H1 (cell line): Measurements from ENCODE around the gene CAPG. TPM values are rescaled to one million over a fixed set of nuclear protein-coding genes. Genes with fewer than 3 reads are reported as not detected.

Experiments
- CTCF ChIA-PET: fragments of 300-600 bp; sonication (Branson Sonifier 250); formaldehyde crosslinking; loops from one replicate; lab custom pipeline; 2021; ENCODE audit not compliant: partially characterized antibody; lab: Charles Lee
- POLR2A ChIA-PET: fragments of 300-600 bp; sonication (Branson Sonifier 250); formaldehyde crosslinking; loops from one replicate; lab custom pipeline; 2021; ENCODE audit warnings: inconsistent platforms; ENCODE audit not compliant: partially characterized antibody; lab: Charles Lee
- DNase-seq, 2 experiments: peaks; one replicate each; pipeline versions ENCODE4 v3.0.0 to v3.0.0-alpha.2; 2010 to 2022; ENCODE audit warnings: low spot score in 2 of 2, low read depth in 1 of 2, mixed read lengths in 1 of 2
- FAIRE-seq: peaks from 2 replicates; lab custom pipeline; 2011; peaks lifted over from hg19 to GRCh38; lab: Jason Lieb, UNC
- H2AFZ ChIP-seq: 2 replicates; pipeline ENCODE4 v1.8.1; 2012; ENCODE audit warnings: low read length, inconsistent platforms
- H2AK5ac ChIP-seq: 2 replicates; pipeline ENCODE4 v1.6.1; 2013; ENCODE audit warnings: low read depth, low read length
- H2BK120ac ChIP-seq: replicated peaks from 2 replicates; pipeline ENCODE3; 2013; ENCODE audit warnings: low read depth, low read length, inconsistent platforms
- H2BK12ac ChIP-seq: 2 replicates; pipeline ENCODE4 v1.6.1; 2013; ENCODE audit warnings: low read depth, low read length
- H2BK15ac ChIP-seq: 2 replicates; pipeline ENCODE4 v1.6.1; 2013; ENCODE audit warnings: low read length
- H2BK20ac ChIP-seq: 2 replicates; pipeline ENCODE4 v1.6.1; 2013; ENCODE audit warnings: low read length
- H2BK5ac ChIP-seq: 2 replicates; pipeline ENCODE4 v1.6.1; 2013; ENCODE audit warnings: low read depth, low read length
- H3K14ac ChIP-seq: 2 replicates; pipeline ENCODE4 v1.6.1; 2013; ENCODE audit warnings: inconsistent platforms; ENCODE audit not compliant: insufficient read length
- H3K18ac ChIP-seq: 2 replicates; pipeline ENCODE4 v1.6.1; 2013; ENCODE audit warnings: low read length; ENCODE audit errors: extremely low read depth
- H3K23ac ChIP-seq: 2 replicates; pipeline ENCODE4 v1.6.1; 2013; ENCODE audit warnings: inconsistent platforms; ENCODE audit not compliant: insufficient read length
- H3K23me2 ChIP-seq: 2 replicates; pipeline ENCODE4 v1.6.1; 2013; ENCODE audit warnings: low read depth, low read length
- H3K27ac ChIP-seq: 2 replicates; pipeline ENCODE4 v1.6.1; 2011; ENCODE audit warnings: low read depth, low read length, inconsistent platforms
- H3K27me3 ChIP-seq, 4 experiments: replicated peaks in 1 of 4; 1 replicate in 1 of 4; 2 replicates in 3 of 4; pipeline versions ENCODE4 v1.6.1 to v1.8.1; 2011 to 2013; ENCODE audit warnings: low read length in 3 of 4, mild to moderate bottlenecking in 3 of 4, inconsistent platforms in 2 of 4, mixed read lengths in 2 of 4, moderate library complexity in 1 of 4; ENCODE audit not compliant: control insufficient read depth in 3 of 4, insufficient read depth in 3 of 4; ENCODE audit errors: extremely low read depth in 1 of 4
- H3K36me3 ChIP-seq, 4 experiments: 2 replicates each; pipeline versions ENCODE4 v1.6.1 to v1.8.1; 2011 to 2013; ENCODE audit warnings: mild to moderate bottlenecking in 4 of 4, low read length in 3 of 4, moderate library complexity in 2 of 4, control low read depth in 1 of 4, inconsistent platforms in 1 of 4; ENCODE audit not compliant: insufficient read depth in 4 of 4, control insufficient read depth in 2 of 4
- H3K4ac ChIP-seq: replicated peaks from 2 replicates; pipeline ENCODE3; 2013; ENCODE audit warnings: low read length, low read depth, mixed read lengths, inconsistent platforms; ENCODE audit not compliant: insufficient read length
- H3K4me1 ChIP-seq, 4 experiments: replicated peaks in 1 of 4; 1 replicate in 1 of 4; 2 replicates in 3 of 4; pipeline versions ENCODE4 v1.6.1 to v1.8.1; 2011 to 2013; ENCODE audit warnings: low read length in 3 of 4, inconsistent platforms in 2 of 4, mixed read lengths in 1 of 4; ENCODE audit not compliant: insufficient read depth in 4 of 4, control insufficient read depth in 3 of 4
- H3K4me2 ChIP-seq, 2 experiments: 2 replicates each; pipeline versions ENCODE4 v1.6.1 to v1.8.1; 2011 to 2013; ENCODE audit warnings: low read depth in 2 of 2, low read length in 2 of 2, control low read depth in 1 of 2, inconsistent platforms in 1 of 2, mild to moderate bottlenecking in 1 of 2; ENCODE audit not compliant: insufficient read depth in 1 of 2
- H3K4me3 ChIP-seq, 4 experiments: fragments of 200-600, 300-600 bp in 1 of 4; sonication (generic), shearing (Covaris generic), sonication (Bioruptor Twin) in 1 of 4; 2 replicates each; pipeline versions ENCODE4 v1.5.1 to v1.8.1; 2011 to 2016; ENCODE audit warnings: low read length in 4 of 4, low read depth in 3 of 4, control low read depth in 2 of 4, inconsistent platforms in 2 of 4, mild to moderate bottlenecking in 2 of 4, mixed read lengths in 1 of 4, moderate library complexity in 1 of 4; ENCODE audit not compliant: insufficient read depth in 2 of 4; ENCODE audit errors: extremely low read depth in 1 of 4
- H3K56ac ChIP-seq: replicated peaks from 2 replicates; pipeline ENCODE3; 2013; ENCODE audit warnings: low read depth, mild to moderate bottlenecking, mixed read lengths, low read length, inconsistent platforms; ENCODE audit not compliant: insufficient read length
- H3K79me1 ChIP-seq: 2 replicates; pipeline ENCODE4 v1.6.1; 2013; ENCODE audit warnings: low read depth, low read length, control low read depth
- H3K79me2 ChIP-seq, 2 experiments: 2 replicates each; pipeline versions ENCODE4 v1.6.1 to v1.8.1; 2012 to 2013; ENCODE audit warnings: low read length in 2 of 2, mild to moderate bottlenecking in 2 of 2, inconsistent platforms in 1 of 2; ENCODE audit not compliant: insufficient read depth in 2 of 2, control insufficient read depth in 1 of 2
- H3K9ac ChIP-seq, 4 experiments: replicated peaks in 1 of 4; 1 replicate in 1 of 4; 2 replicates in 3 of 4; pipeline versions ENCODE4 v1.6.1 to v1.8.1; 2011 to 2013; ENCODE audit warnings: low read depth in 3 of 4, low read length in 3 of 4, control low read depth in 2 of 4, mild to moderate bottlenecking in 2 of 4, moderate library complexity in 2 of 4, inconsistent platforms in 1 of 4; ENCODE audit errors: extremely low read depth in 1 of 4
- H3K9me3 ChIP-seq, 2 experiments: 2 replicates each; pipeline versions ENCODE4 v1.6.1 to v1.8.1; 2012 to 2013; ENCODE audit warnings: mild to moderate bottlenecking in 2 of 2, moderate library complexity in 2 of 2, control low read depth in 1 of 2, inconsistent platforms in 1 of 2, low read depth in 1 of 2, low read length in 1 of 2, mixed read lengths in 1 of 2; ENCODE audit not compliant: insufficient read depth in 2 of 2
- H4K20me1 ChIP-seq, 2 experiments: replicated peaks in 1 of 2; 2 replicates each; pipeline versions ENCODE3 to v1.8.1; 2011 to 2013; ENCODE audit warnings: inconsistent platforms in 2 of 2, low read length in 2 of 2, mild to moderate bottlenecking in 1 of 2; ENCODE audit not compliant: insufficient read depth in 2 of 2, control insufficient read depth in 1 of 2
- H4K5ac ChIP-seq: 2 replicates; pipeline ENCODE4 v1.6.1; 2013; ENCODE audit warnings: low read length, low read depth, mixed read lengths, inconsistent platforms; ENCODE audit not compliant: insufficient read length
- H4K8ac ChIP-seq: 2 replicates; pipeline ENCODE4 v1.8.0; 2013; ENCODE audit warnings: mild to moderate bottlenecking, moderate library complexity, low read length, inconsistent platforms; ENCODE audit not compliant: insufficient read depth; ENCODE audit errors: extremely low read depth
- H4K91ac ChIP-seq: replicated peaks from 2 replicates; pipeline ENCODE3; 2013; ENCODE audit warnings: low read length, mixed read lengths, inconsistent platforms; ENCODE audit not compliant: insufficient read length
- GABPA ChIP-seq: IDR thresholded peaks from 2 replicates; pipeline ENCODE4 v1.6.1; 2011; ENCODE audit warnings: mild to moderate bottlenecking, low read length, moderate library complexity, borderline replicate concordance; ENCODE audit not compliant: insufficient read depth
- KDM4A ChIP-seq: IDR thresholded peaks from one replicate; pipeline ENCODE4 v1.7.1; 2012; ENCODE audit warnings: low read depth, mild to moderate bottlenecking, moderate library complexity, low read length, inconsistent platforms; ENCODE audit not compliant: severe bottlenecking
- RAD21 ChIP-seq, 2 experiments: IDR thresholded peaks in 1 of 2; conservative IDR thresholded peaks in 1 of 2; 2 replicates each; pipeline ENCODE4 v1.6.1; 2011; ENCODE audit warnings: low read depth in 2 of 2, low read length in 2 of 2, improper control_type of control experiment in 1 of 2, inconsistent platforms in 1 of 2, mild to moderate bottlenecking in 1 of 2, moderate library complexity in 1 of 2
- RNF2 ChIP-seq: fragments of 200-900, 300-1000 bp; sonication (generic); IDR thresholded peaks from 2 replicates; pipeline ENCODE4 v1.7.1; 2016; ENCODE audit warnings: borderline replicate concordance, low read depth, mild to moderate bottlenecking, antibody characterized with exemption, low read length; ENCODE audit not compliant: poor library complexity, severe bottlenecking; ENCODE audit errors: missing control alignments
- TAF1 ChIP-seq: IDR thresholded peaks from 2 replicates; pipeline ENCODE4 v1.6.1; 2011; ENCODE audit warnings: mild to moderate bottlenecking, low read depth, low read length
- TEAD4 ChIP-seq: IDR thresholded peaks from 2 replicates; pipeline ENCODE4 v1.6.1; 2012; ENCODE audit warnings: low read depth, low read length, inconsistent platforms, mixed read lengths
- ZNF274 ChIP-seq: IDR thresholded peaks from 2 replicates; pipeline ENCODE4 v1.7.0; 2012; ENCODE audit warnings: low read length, borderline replicate concordance; ENCODE audit errors: extremely low read depth
- WGBS, 2 experiments: shearing (Covaris generic) in 1 of 2; methylation state at CpG; one replicate each; pipeline versions ENCODE4 v1.1.6 to v1.1.7; 2013 to 2015; ENCODE audit warnings: low lambda C conversion rate in 2 of 2, mixed read lengths in 2 of 2, inconsistent platforms in 1 of 2, low coverage in 1 of 2, missing lambda C conversion rate in 1 of 2; ENCODE audit not compliant: insufficient replicate concordance in 2 of 2, insufficient coverage in 1 of 2, insufficient read length in 1 of 2; ENCODE audit errors: extremely low coverage in 1 of 2, missing lambda C conversion rate in 1 of 2; 5-methylcytosine and 5-hydroxymethylcytosine counted together
- polyA plus RNA-seq, 7 experiments: library from polyadenylated mRNA; depleted of rRNA in 3 of 7; stranded (reverse) in 5 of 7; unstranded in 2 of 7; fragments of >200 nt in 5 of 7; fragments of 200-250 nt in 2 of 7; gene quantifications; 1 replicate in 5 of 7; 2 replicates in 1 of 7; 4 replicates in 1 of 7; pipeline versions ENCODE4 v1.2.1 to v1.2.3, GENCODE V29; 2011 to 2013; ENCODE audit warnings: missing spikeins in 2 of 7, mixed read lengths in 2 of 7
- total RNA-seq: library from RNA; stranded (reverse); fragmentation: NEBNext Ultra II Directional; extraction: Animal tissue kit (Norgen Biotek cat#: 25700); gene quantifications from 2 replicates; pipeline ENCODE4 v1.2.1, GENCODE V29; 2021
- TF ChIP-seq, protein P1 (sequence below): IDR thresholded peaks from 2 replicates; pipeline ENCODE4 v1.6.1; 2012; ENCODE audit warnings: inconsistent platforms

The CAPG gene
- total and polyA plus RNA-seq, 2 of the 8 experiments (the other 6 are each of a cell fraction or from before 2014, with no cell fraction given): 80.5 to 89.0 TPM

DNA sequence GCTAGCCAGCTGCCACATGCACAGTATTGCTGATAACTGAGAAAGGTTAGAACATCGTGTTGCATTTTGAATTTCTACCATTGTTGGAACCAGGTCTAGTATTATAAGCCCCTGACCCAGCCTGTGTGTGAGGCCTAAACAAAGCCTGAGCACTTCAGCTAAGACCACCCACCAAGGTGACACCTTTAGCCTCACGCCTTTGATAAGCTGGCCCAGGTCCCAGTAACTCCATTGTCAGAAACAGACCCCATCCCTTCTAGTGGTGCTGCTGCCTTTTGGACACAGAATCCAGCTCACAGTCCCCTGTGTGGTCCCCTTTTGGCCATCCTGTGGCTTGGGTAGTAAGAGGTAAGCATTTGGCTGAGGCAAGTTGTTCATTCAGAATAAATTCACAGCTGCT, 54.0 kb downstream of the CAPG start:
- H2BK120ac ChIP-seq: no peak overlapping the region
- H3K79me2 ChIP-seq: no peaks in the 10 kb centered on the region
- H3K9me3 ChIP-seq: no peaks in the 10 kb centered on the region
- no peak overlapping the region for H3K18ac ChIP-seq
- no peak overlapping the region for H3K27ac ChIP-seq
- no peak overlapping the region for H4K5ac ChIP-seq
- H3K9ac ChIP-seq: no peak overlapping the region
- POLR2A ChIA-PET: interaction anchor here (0.8 to 1.8 kb wide), 6 partner anchors 10 to 190 kb away, joined by 3 to 9 read pairs (median 4); partner anchors contain the start of gene MAT2A
- no peak overlapping the region; a peak in 1 of 4 replicates for H3K4me2 ChIP-seq
- H2BK5ac ChIP-seq: no peak overlapping the region
- DNase-seq: no peak
- CTCF ChIA-PET: interaction anchor here (0.5 to 2.9 kb wide), 7 partner anchors 9 to 388 kb away, joined by 3 to 11 read pairs (median 3); no protein-coding TSS in a partner anchor
- H3K27me3 ChIP-seq: no peaks in the 10 kb centered on the region
- H3K4ac ChIP-seq: no peak overlapping the region
- H3K14ac ChIP-seq: no peak overlapping the region
- H3K4me1 ChIP-seq: peaks cover 0 to 3% (median 1%) of the 10 kb centered on the region in 4 experiments; a peak in 2 of 7 replicates
- WGBS, 2 experiments: 89% methylated on average over 2 of the region's 2 CpGs; no CpG with 5 or more reads in 1 of the 2 experiments
- TF ChIP-seq GABPA (no peak), RNF2 (no peak), TEAD4 (no peak), TAF1 (no peak), RAD21 (IDR thresholded peaks at IDR 0.05 in 1 of 2, conservative IDR thresholded peaks at IDR 0.05 in 1 of 2; ENCODE audit: low read depth in 2 of 2, low read length in 2 of 2) (no peak), KDM4A (no peak), ZNF274 (no peak)
- TF ChIP-seq, protein P1, sequence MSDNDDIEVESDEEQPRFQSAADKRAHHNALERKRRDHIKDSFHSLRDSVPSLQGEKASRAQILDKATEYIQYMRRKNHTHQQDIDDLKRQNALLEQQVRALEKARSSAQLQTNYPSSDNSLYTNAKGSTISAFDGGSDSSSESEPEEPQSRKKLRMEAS: no peak
- no peak overlapping the region for H2AK5ac ChIP-seq
- H4K20me1 ChIP-seq: no peaks in the 10 kb centered on the region
- H2BK12ac ChIP-seq: no peak overlapping the region
- no peak overlapping the region for H4K91ac ChIP-seq
- H2BK20ac ChIP-seq: no peak overlapping the region
- no peak overlapping the region for H3K56ac ChIP-seq
- no peak for FAIRE-seq
- H3K23ac ChIP-seq: no peak overlapping the region
- H3K36me3 ChIP-seq: 0 out of 8 replicates have a peak, but pooled peaks cover 0 to 2% (median 0%) of the 10 kb centered on the region in 4 experiments
- peaks cover 8% of the 10 kb centered on the region for H3K23me2 ChIP-seq
- H3K4me3 ChIP-seq: no peak overlapping the region
- H2AFZ ChIP-seq: no peak overlapping the region
- H3K79me1 ChIP-seq: no peaks in the 10 kb centered on the region
- H4K8ac ChIP-seq: no peak overlapping the region
- H2BK15ac ChIP-seq: no peak overlapping the region
